ENCODE measurements around the gene DDX51. TPM values are rescaled to one million over a fixed set of nuclear protein-coding genes. Genes with fewer than 3 reads are reported as not detected.

DDX51 gene
- total and polyA plus RNA-seq, 2 experiments from 2014 or later: 12.4 to 18.3 TPM

GRCh38 chr12:132139912-132140311 lies 4.2 kb downstream of the DDX51 start (continued):
- TF ChIP-seq, protein P1, sequence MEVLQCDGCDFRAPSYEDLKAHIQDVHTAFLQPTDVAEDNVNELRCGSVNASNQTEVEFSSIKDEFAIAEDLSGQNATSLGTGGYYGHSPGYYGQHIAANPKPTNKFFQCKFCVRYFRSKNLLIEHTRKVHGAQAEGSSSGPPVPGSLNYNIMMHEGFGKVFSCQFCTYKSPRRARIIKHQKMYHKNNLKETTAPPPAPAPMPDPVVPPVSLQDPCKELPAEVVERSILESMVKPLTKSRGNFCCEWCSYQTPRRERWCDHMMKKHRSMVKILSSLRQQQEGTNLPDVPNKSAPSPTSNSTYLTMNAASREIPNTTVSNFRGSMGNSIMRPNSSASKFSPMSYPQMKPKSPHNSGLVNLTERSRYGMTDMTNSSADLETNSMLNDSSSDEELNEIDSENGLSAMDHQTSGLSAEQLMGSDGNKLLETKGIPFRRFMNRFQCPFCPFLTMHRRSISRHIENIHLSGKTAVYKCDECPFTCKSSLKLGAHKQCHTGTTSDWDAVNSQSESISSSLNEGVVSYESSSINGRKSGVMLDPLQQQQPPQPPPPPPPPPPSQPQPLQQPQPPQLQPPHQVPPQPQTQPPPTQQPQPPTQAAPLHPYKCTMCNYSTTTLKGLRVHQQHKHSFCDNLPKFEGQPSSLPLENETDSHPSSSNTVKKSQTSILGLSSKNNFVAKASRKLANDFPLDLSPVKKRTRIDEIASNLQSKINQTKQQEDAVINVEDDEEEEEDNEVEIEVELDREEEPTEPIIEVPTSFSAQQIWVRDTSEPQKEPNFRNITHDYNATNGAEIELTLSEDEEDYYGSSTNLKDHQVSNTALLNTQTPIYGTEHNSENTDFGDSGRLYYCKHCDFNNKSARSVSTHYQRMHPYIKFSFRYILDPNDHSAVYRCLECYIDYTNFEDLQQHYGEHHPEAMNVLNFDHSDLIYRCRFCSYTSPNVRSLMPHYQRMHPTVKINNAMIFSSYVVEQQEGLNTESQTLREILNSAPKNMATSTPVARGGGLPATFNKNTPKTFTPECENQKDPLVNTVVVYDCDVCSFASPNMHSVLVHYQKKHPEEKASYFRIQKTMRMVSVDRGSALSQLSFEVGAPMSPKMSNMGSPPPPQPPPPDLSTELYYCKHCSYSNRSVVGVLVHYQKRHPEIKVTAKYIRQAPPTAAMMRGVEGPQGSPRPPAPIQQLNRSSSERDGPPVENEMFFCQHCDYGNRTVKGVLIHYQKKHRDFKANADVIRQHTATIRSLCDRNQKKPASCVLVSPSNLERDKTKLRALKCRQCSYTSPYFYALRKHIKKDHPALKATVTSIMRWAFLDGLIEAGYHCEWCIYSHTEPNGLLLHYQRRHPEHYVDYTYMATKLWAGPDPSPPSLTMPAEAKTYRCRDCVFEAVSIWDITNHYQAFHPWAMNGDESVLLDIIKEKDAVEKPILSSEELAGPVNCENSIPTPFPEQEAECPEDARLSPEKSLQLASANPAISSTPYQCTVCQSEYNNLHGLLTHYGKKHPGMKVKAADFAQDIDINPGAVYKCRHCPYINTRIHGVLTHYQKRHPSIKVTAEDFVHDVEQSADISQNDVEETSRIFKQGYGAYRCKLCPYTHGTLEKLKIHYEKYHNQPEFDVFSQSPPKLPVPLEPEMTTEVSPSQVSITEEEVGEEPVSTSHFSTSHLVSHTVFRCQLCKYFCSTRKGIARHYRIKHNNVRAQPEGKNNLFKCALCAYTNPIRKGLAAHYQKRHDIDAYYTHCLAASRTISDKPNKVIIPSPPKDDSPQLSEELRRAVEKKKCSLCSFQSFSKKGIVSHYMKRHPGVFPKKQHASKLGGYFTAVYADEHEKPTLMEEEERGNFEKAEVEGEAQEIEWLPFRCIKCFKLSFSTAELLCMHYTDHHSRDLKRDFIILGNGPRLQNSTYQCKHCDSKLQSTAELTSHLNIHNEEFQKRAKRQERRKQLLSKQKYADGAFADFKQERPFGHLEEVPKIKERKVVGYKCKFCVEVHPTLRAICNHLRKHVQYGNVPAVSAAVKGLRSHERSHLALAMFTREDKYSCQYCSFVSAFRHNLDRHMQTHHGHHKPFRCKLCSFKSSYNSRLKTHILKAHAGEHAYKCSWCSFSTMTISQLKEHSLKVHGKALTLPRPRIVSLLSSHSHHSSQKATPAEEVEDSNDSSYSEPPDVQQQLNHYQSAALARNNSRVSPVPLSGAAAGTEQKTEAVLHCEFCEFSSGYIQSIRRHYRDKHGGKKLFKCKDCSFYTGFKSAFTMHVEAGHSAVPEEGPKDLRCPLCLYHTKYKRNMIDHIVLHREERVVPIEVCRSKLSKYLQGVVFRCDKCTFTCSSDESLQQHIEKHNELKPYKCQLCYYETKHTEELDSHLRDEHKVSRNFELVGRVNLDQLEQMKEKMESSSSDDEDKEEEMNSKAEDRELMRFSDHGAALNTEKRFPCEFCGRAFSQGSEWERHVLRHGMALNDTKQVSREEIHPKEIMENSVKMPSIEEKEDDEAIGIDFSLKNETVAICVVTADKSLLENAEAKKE (CRISPR knock-in tag; IDR thresholded peaks at IDR 0.05): no peak
- TF ChIP-seq EZH2 (IDR thresholded peaks at IDR 0.05; ENCODE audit: low read depth, unreplicated experiment) (no peak), CREB1 (CRISPR knock-in tag; IDR thresholded peaks at IDR 0.05; ENCODE audit: low read depth) (no peak), ETS1 (IDR thresholded peaks at IDR 0.05) (no peak), POLR2AphosphoS5 (IDR thresholded peaks at IDR 0.05; ENCODE audit: low read depth) (no peak)

- no peaks in the 10 kb centered on the region for H3K36me3 ChIP-seq (ENCODE audit: insufficient read depth)
- H3K27me3 ChIP-seq (ENCODE audit: insufficient read depth): no peaks in the 10 kb centered on the region
- 0 out of 2 replicates have a peak, but pooled peaks cover 3% of the 10 kb centered on the region for H3F3A ChIP-seq (replicated peaks; ENCODE audit: low read depth)
- peaks cover 29% of the 10 kb centered on the region for H3K27me3 Mint-ChIP-seq (ENCODE audit: insufficient read depth, low read depth, poor library complexity)
- H3K4me1 ChIP-seq (ENCODE audit: insufficient read depth): no peaks in the 10 kb centered on the region
- no peak for TF ChIP-seq ZNF114 (CRISPR knock-in tag; IDR thresholded peaks at IDR 0.05)
- TF ChIP-seq POLR2AphosphoS5 (IDR thresholded peaks at IDR 0.05; ENCODE audit: low read depth): no peak
- TF ChIP-seq CREB1 (CRISPR knock-in tag; IDR thresholded peaks at IDR 0.05; ENCODE audit: low read depth): no peak
- no peaks in the 10 kb centered on the region for H3K9me2 ChIP-seq (ENCODE audit: insufficient read depth)
- H3K79me2 ChIP-seq (replicated peaks; ENCODE audit: insufficient read depth): peaks cover 14% of the 10 kb centered on the region
- H3K27ac ChIP-seq (ENCODE audit: low read depth): no peak overlapping the region
- no peak overlapping the region for H2AFZ ChIP-seq
- no peak overlapping the region for H3K4me3 ChIP-seq
- DNase-seq (ENCODE audit: low spot score): no peak
- no peak overlapping the region for H3K4me2 ChIP-seq
- peaks cover 3% of the 10 kb centered on the region for H3K4me1 Mint-ChIP-seq
- H3K27ac Mint-ChIP-seq: no peak overlapping the region
- peaks cover 9% of the 10 kb centered on the region for H3K9me3 Mint-ChIP-seq
- ATAC-seq: no peak
- H3K4me3 Mint-ChIP-seq: no peak overlapping the region
- H3K36me3 Mint-ChIP-seq (ENCODE audit: low read depth): peaks cover 51% of the 10 kb centered on the region
- H4K20me1 ChIP-seq (replicated peaks; ENCODE audit: insufficient read depth): no peaks in the 10 kb centered on the region; the same call in none of the 2 replicates
These were observed 4.9 kb downstream of the DDX51 start for GRCh38 chr12:132138941-132139871.

All from GM23338 (cell line).